H9 (cell line): ENCODE measurements around the gene VPS33A. TPM values are rescaled to one million over a fixed set of nuclear protein-coding genes. Genes with fewer than 3 reads are reported as not detected.

Source experiments
- DNase-seq: peaks from one replicate; pipeline ENCODE4 v3.0.0-alpha.2; 2017
- H2AFZ ChIP-seq: one replicate; pipeline ENCODE4 v1.6.1; 2013; ENCODE audit warnings: mild to moderate bottlenecking, low read length, control low read depth, moderate library complexity
- H2AK5ac ChIP-seq: 2 replicates; pipeline ENCODE4 v1.6.1; 2013; ENCODE audit warnings: low read length, control low read depth, mixed read lengths; ENCODE audit not compliant: insufficient read length
- H2BK120ac ChIP-seq: one replicate; pipeline ENCODE4 v1.6.1; 2013; ENCODE audit warnings: low read depth, mild to moderate bottlenecking, low read length, control low read depth, inconsistent platforms; ENCODE audit not compliant: poor library complexity, severe bottlenecking
- H2BK12ac ChIP-seq: 2 replicates; pipeline ENCODE4 v1.6.1; 2013; ENCODE audit warnings: low read length, control low read depth, mixed read lengths, low read depth; ENCODE audit not compliant: insufficient read length
- H2BK15ac ChIP-seq: 2 replicates; pipeline ENCODE4 v1.6.1; 2013; ENCODE audit warnings: low read depth, low read length, control low read depth
- H2BK20ac ChIP-seq: one replicate; pipeline ENCODE4 v1.6.1; 2013; ENCODE audit warnings: low read depth, mild to moderate bottlenecking, low read length, control low read depth, inconsistent platforms; ENCODE audit not compliant: poor library complexity, severe bottlenecking
- H2BK5ac ChIP-seq: 2 replicates; pipeline ENCODE4 v1.6.1; 2013; ENCODE audit warnings: low read length, control low read depth, mixed read lengths; ENCODE audit not compliant: insufficient read length
- H3K14ac ChIP-seq: 2 replicates; pipeline ENCODE4 v1.6.1; 2013; ENCODE audit warnings: low read length, control low read depth; ENCODE audit not compliant: insufficient read depth
- H3K18ac ChIP-seq: 2 replicates; pipeline ENCODE4 v1.6.1; 2013; ENCODE audit warnings: low read depth, mild to moderate bottlenecking, mixed read lengths, low read length, control low read depth; ENCODE audit not compliant: insufficient read length
- H3K23ac ChIP-seq: 2 replicates; pipeline ENCODE4 v1.6.1; 2013; ENCODE audit warnings: low read length, control low read depth, mixed read lengths, low read depth; ENCODE audit not compliant: insufficient read length
- H3K23me2 ChIP-seq: 2 replicates; pipeline ENCODE4 v1.6.1; 2013; ENCODE audit warnings: low read depth, mild to moderate bottlenecking, mixed read lengths, low read length, control low read depth; ENCODE audit not compliant: insufficient read length, poor library complexity, severe bottlenecking
- H3K27ac ChIP-seq: 2 replicates; pipeline ENCODE4 v1.5.1; 2013; ENCODE audit warnings: low read length, control low read depth, mixed read lengths, low read depth; ENCODE audit not compliant: insufficient read length
- H3K27me3 ChIP-seq: 2 replicates; pipeline ENCODE4 v1.6.1; 2013; ENCODE audit warnings: low read length, control low read depth, inconsistent platforms; ENCODE audit not compliant: insufficient read depth
- H3K4ac ChIP-seq: 2 replicates; pipeline ENCODE4 v1.6.1; 2013; ENCODE audit warnings: low read depth, mild to moderate bottlenecking, control low read depth, inconsistent platforms, low read length, moderate library complexity
- H3K4me1 ChIP-seq: 2 replicates; pipeline ENCODE4 v1.6.1; 2013; ENCODE audit warnings: low read length, control low read depth, inconsistent platforms; ENCODE audit not compliant: insufficient read depth
- H3K4me2 ChIP-seq: 2 replicates; pipeline ENCODE4 v1.6.1; 2013; ENCODE audit warnings: low read length, control low read depth, mixed read lengths; ENCODE audit not compliant: insufficient read length, insufficient read depth
- H3K56ac ChIP-seq: 2 replicates; pipeline ENCODE4 v1.6.1; 2013; ENCODE audit warnings: low read depth, mild to moderate bottlenecking, mixed read lengths, low read length, control low read depth; ENCODE audit not compliant: insufficient read length
- H3K79me1 ChIP-seq: 2 replicates; pipeline ENCODE4 v1.6.1; 2013; ENCODE audit warnings: low read depth, mild to moderate bottlenecking, moderate library complexity, low read length, control low read depth, inconsistent platforms; ENCODE audit not compliant: insufficient read depth, poor library complexity, severe bottlenecking
- H3K79me2 ChIP-seq: 2 replicates; pipeline ENCODE4 v1.6.1; 2013; ENCODE audit warnings: low read length, control low read depth, inconsistent platforms; ENCODE audit not compliant: insufficient read depth
- H3K9ac ChIP-seq: 2 replicates; pipeline ENCODE4 v1.6.1; 2013; ENCODE audit warnings: low read length, control low read depth, mixed read lengths; ENCODE audit not compliant: insufficient read length; ENCODE audit errors: extremely low read depth
- H3K9me3 ChIP-seq: one replicate; pipeline ENCODE4 v1.6.1; 2013; ENCODE audit warnings: low read depth, low read length, inconsistent platforms; ENCODE audit not compliant: control insufficient read depth
- H3T11ph ChIP-seq: one replicate; pipeline ENCODE4 v1.6.1; 2013; ENCODE audit warnings: mild to moderate bottlenecking, low read length, control low read depth, inconsistent platforms
- H4K20me1 ChIP-seq: one replicate; pipeline ENCODE4 v1.6.1; 2013; ENCODE audit not compliant: control insufficient read depth, insufficient read length, insufficient read depth
- H4K5ac ChIP-seq: 2 replicates; pipeline ENCODE4 v1.6.1; 2013; ENCODE audit warnings: low read depth, mild to moderate bottlenecking, mixed read lengths, low read length, control low read depth; ENCODE audit not compliant: insufficient read length
- H4K8ac ChIP-seq: replicated peaks from 2 replicates; pipeline ENCODE4 v1.6.1; 2013; ENCODE audit warnings: low read length, control low read depth, mixed read lengths, low read depth; ENCODE audit not compliant: insufficient read length
- H4K91ac ChIP-seq: 2 replicates; pipeline ENCODE4 v1.6.1; 2013; ENCODE audit warnings: low read depth, mild to moderate bottlenecking, moderate library complexity, mixed read lengths, low read length, control low read depth; ENCODE audit not compliant: insufficient read length
- H3K27ac Mint-ChIP-seq, 3 experiments: 2 replicates in 2 of 3; 3 replicates in 1 of 3; pipeline ENCODE4 v1.8.0; 2020 to 2021; ENCODE audit warnings: mixed read lengths in 3 of 3, mild to moderate bottlenecking in 1 of 3, moderate library complexity in 1 of 3
- H3K27me3 Mint-ChIP-seq: 2 replicates; pipeline ENCODE4 v1.8.0; 2021; ENCODE audit warnings: low read depth, mild to moderate bottlenecking, moderate library complexity, mixed read lengths
- H3K36me3 Mint-ChIP-seq, 3 experiments: 2 replicates in 2 of 3; 3 replicates in 1 of 3; pipeline ENCODE4 v1.8.0; 2020 to 2021; ENCODE audit warnings: low read depth in 3 of 3, mixed read lengths in 3 of 3; ENCODE audit not compliant: insufficient read depth in 1 of 3
- H3K4me1 Mint-ChIP-seq, 2 experiments: 2 replicates each; pipeline ENCODE4 v1.8.0; 2020; ENCODE audit warnings: mixed read lengths in 2 of 2
- H3K4me3 Mint-ChIP-seq, 2 experiments: 2 replicates in 1 of 2; 3 replicates in 1 of 2; pipeline ENCODE4 v1.8.0; 2020 to 2021; ENCODE audit warnings: mild to moderate bottlenecking in 2 of 2, mixed read lengths in 2 of 2, moderate library complexity in 1 of 2
- H3K9me3 Mint-ChIP-seq, 2 experiments: 2 replicates in 1 of 2; 3 replicates in 1 of 2; pipeline ENCODE4 v1.8.0; 2020; ENCODE audit warnings: mild to moderate bottlenecking in 2 of 2, mixed read lengths in 2 of 2, moderate library complexity in 1 of 2
- WGBS: extraction: QIAGEN DNeasy Blood & Tissue Kit; methylation state at CpG from one replicate; pipeline ENCODE4 v1.1.7; 2013; ENCODE audit warnings: missing lambda C conversion rate, low lambda C conversion rate, mixed read lengths; ENCODE audit not compliant: insufficient read length; ENCODE audit errors: extremely low coverage; 5-methylcytosine and 5-hydroxymethylcytosine counted together
- total RNA-seq: library from RNA; stranded (reverse); gene quantifications from 2 replicates; pipeline ENCODE4 v1.2.1, GENCODE V29; 2021
- TF ChIP-seq, protein P1 (sequence below): fragments of 200-600 bp; sonication (generic); conservative IDR thresholded peaks from 3 replicates; pipeline ENCODE4 v1.8.0; 2021; ENCODE audit warnings: antibody characterized with exemption, mild to moderate bottlenecking

Gene VPS33A
- total RNA-seq, 1 experiment from 2014 or later, result 45.9 TPM

GRCh38 chr12:122206111-122206881, 60.0 kb downstream of the VPS33A start:
- H2BK15ac ChIP-seq, result no peak overlapping the region
- TF ChIP-seq, protein P1, sequence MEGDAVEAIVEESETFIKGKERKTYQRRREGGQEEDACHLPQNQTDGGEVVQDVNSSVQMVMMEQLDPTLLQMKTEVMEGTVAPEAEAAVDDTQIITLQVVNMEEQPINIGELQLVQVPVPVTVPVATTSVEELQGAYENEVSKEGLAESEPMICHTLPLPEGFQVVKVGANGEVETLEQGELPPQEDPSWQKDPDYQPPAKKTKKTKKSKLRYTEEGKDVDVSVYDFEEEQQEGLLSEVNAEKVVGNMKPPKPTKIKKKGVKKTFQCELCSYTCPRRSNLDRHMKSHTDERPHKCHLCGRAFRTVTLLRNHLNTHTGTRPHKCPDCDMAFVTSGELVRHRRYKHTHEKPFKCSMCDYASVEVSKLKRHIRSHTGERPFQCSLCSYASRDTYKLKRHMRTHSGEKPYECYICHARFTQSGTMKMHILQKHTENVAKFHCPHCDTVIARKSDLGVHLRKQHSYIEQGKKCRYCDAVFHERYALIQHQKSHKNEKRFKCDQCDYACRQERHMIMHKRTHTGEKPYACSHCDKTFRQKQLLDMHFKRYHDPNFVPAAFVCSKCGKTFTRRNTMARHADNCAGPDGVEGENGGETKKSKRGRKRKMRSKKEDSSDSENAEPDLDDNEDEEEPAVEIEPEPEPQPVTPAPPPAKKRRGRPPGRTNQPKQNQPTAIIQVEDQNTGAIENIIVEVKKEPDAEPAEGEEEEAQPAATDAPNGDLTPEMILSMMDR, result no peak
- no peak overlapping the region for H3K4me3 Mint-ChIP-seq
- H4K8ac ChIP-seq, result no peak overlapping the region
- H3K4me1 Mint-ChIP-seq, result peaks cover 25 to 30% of the 10 kb centered on the region in 2 experiments
- no peak overlapping the region for H3K56ac ChIP-seq
- H2BK12ac ChIP-seq, result no peak overlapping the region
- peaks cover 19 to 34% (median 29%) of the 10 kb centered on the region in 3 experiments; a peak in 6 of 7 replicates for H3K36me3 Mint-ChIP-seq
- peaks cover 4% of the 10 kb centered on the region; the same call in 1 of the 2 replicates for H3K27me3 ChIP-seq
- H2AK5ac ChIP-seq, result no peak overlapping the region
- H3K79me1 ChIP-seq, result no peaks in the 10 kb centered on the region
- no peaks in the 10 kb centered on the region for H3K79me2 ChIP-seq
- no peak overlapping the region for H3K14ac ChIP-seq
- H3K9ac ChIP-seq, result no peak overlapping the region
- no peaks in the 10 kb centered on the region for H3K9me3 Mint-ChIP-seq
- no peak overlapping the region for H3K27ac ChIP-seq
- H2BK120ac ChIP-seq, result no peak overlapping the region
- DNase-seq, result no peak
- H2AFZ ChIP-seq, result no peak overlapping the region
- H3K4me1 ChIP-seq, result no peaks in the 10 kb centered on the region; the same call in 1 of the 2 replicates
- WGBS, result no CpG with 5 or more reads among the region's 27 CpGs
- H3K4me2 ChIP-seq, result no peak overlapping the region
- no peak overlapping the region for H3K4ac ChIP-seq
- H3K23me2 ChIP-seq, result peaks cover 7% of the 10 kb centered on the region
- H3T11ph ChIP-seq, result no peak overlapping the region
- H2BK20ac ChIP-seq, result no peak overlapping the region
- no peak overlapping the region for H3K18ac ChIP-seq
- no peak overlapping the region for H3K27ac Mint-ChIP-seq
- H4K5ac ChIP-seq, result no peak overlapping the region
- H3K9me3 ChIP-seq, result no peaks in the 10 kb centered on the region
- peaks cover 43% of the 10 kb centered on the region for H3K27me3 Mint-ChIP-seq
- no peak overlapping the region for H4K91ac ChIP-seq
- H3K23ac ChIP-seq, result no peak overlapping the region
- H2BK5ac ChIP-seq, result no peak overlapping the region
- no peaks in the 10 kb centered on the region for H4K20me1 ChIP-seq
